GM23338 (cell line): ENCODE data around the gene SGSM1. TPM values are rescaled to one million over a fixed set of nuclear protein-coding genes. Genes with fewer than 3 reads are reported as not detected.

Experiments used
- ATAC-seq: fragments of 200-7000 bp; cut with Tn5 transposase; 3 replicates; pipeline ENCODE4 v1.9.1; 2020
- DNase-seq: peaks from one replicate; pipeline ENCODE4 v3.0.0-alpha.2; 2015; ENCODE audit warnings: low spot score
- H2AFZ ChIP-seq: fragments of 200-600 bp; sonication (generic); 2 replicates; pipeline ENCODE4 v1.8.0; 2016; ENCODE audit warnings: antibody characterized with exemption, mild to moderate bottlenecking, moderate library complexity
- H3F3A ChIP-seq: fragments of 200-600 bp; sonication (generic); replicated peaks from 2 replicates; pipeline ENCODE4 v1.8.0; 2017; ENCODE audit warnings: antibody characterized with exemption, mixed run types, low read depth
- H3K27ac ChIP-seq: fragments of 200-600 bp; sonication (generic); 2 replicates; pipeline ENCODE4 v1.6.1; 2016; ENCODE audit warnings: low read depth
- H3K27me3 ChIP-seq: fragments of 200-600 bp; sonication (generic); 2 replicates; pipeline ENCODE4 v1.8.0; 2016; ENCODE audit warnings: mild to moderate bottlenecking, mixed run types, moderate library complexity; ENCODE audit not compliant: insufficient read depth
- H3K36me3 ChIP-seq: fragments of 200-600 bp; sonication (generic); 2 replicates; pipeline ENCODE4 v1.8.0; 2016; ENCODE audit warnings: mild to moderate bottlenecking; ENCODE audit not compliant: insufficient read depth
- H3K4me1 ChIP-seq: fragments of 200-600 bp; sonication (generic); 2 replicates; pipeline ENCODE4 v1.8.0; 2016; ENCODE audit warnings: mild to moderate bottlenecking, moderate library complexity; ENCODE audit not compliant: insufficient read depth
- H3K4me2 ChIP-seq: fragments of 200-600 bp; sonication (generic); 2 replicates; pipeline ENCODE4 v1.7.1; 2017; ENCODE audit warnings: mixed run types
- H3K4me3 ChIP-seq: fragments of 200-600 bp; sonication (generic); 2 replicates; pipeline ENCODE4 v1.6.1; 2016; ENCODE audit warnings: mixed run types
- H3K79me2 ChIP-seq: fragments of 200-600 bp; sonication (generic); replicated peaks from 2 replicates; pipeline ENCODE4 v1.8.0; 2017; ENCODE audit warnings: mild to moderate bottlenecking; ENCODE audit not compliant: insufficient read depth
- H3K9me2 ChIP-seq: fragments of 200-600 bp; sonication (generic); 2 replicates; pipeline ENCODE4 v1.8.0; 2017; ENCODE audit not compliant: insufficient read depth
- H4K20me1 ChIP-seq: fragments of 200-600 bp; sonication (generic); replicated peaks from 2 replicates; pipeline ENCODE4 v1.8.0; 2017; ENCODE audit warnings: mild to moderate bottlenecking; ENCODE audit not compliant: insufficient read depth
- H3K27ac Mint-ChIP-seq: 2 replicates; pipeline ENCODE4 v1.8.0; 2020; ENCODE audit warnings: inconsistent platforms, mild to moderate bottlenecking, moderate library complexity, mixed read lengths
- H3K27me3 Mint-ChIP-seq: 3 replicates; pipeline ENCODE4 v1.8.0; 2022; ENCODE audit warnings: low read depth, mild to moderate bottlenecking, moderate library complexity, mixed read lengths, inconsistent platforms; ENCODE audit not compliant: insufficient read depth, poor library complexity
- H3K36me3 Mint-ChIP-seq: 3 replicates; pipeline ENCODE4 v1.8.0; 2021; ENCODE audit warnings: low read depth, mild to moderate bottlenecking, inconsistent platforms, moderate library complexity, mixed read lengths
- H3K4me1 Mint-ChIP-seq: 3 replicates; pipeline ENCODE4 v1.8.0; 2020; ENCODE audit warnings: mild to moderate bottlenecking, inconsistent platforms, mixed read lengths
- H3K4me3 Mint-ChIP-seq: 3 replicates; pipeline ENCODE4 v1.8.0; 2021; ENCODE audit warnings: moderate library complexity, mild to moderate bottlenecking, inconsistent platforms, mixed read lengths
- H3K9me3 Mint-ChIP-seq: 3 replicates; pipeline ENCODE4 v1.8.0; 2020; ENCODE audit warnings: moderate library complexity, mild to moderate bottlenecking, inconsistent platforms, mixed read lengths
- CREB1 ChIP-seq: fragments of 250-450 bp; sonication (Bioruptor Pico); IDR thresholded peaks from 2 replicates; pipeline ENCODE4 v1.5.0; 2020; ENCODE audit warnings: low read depth, mild to moderate bottlenecking, moderate library complexity
- POLR2AphosphoS5 ChIP-seq: IDR thresholded peaks from 2 replicates; pipeline ENCODE4 v1.6.1; 2016; ENCODE audit warnings: antibody characterized with exemption, low read depth
- REST ChIP-seq: IDR thresholded peaks from one replicate; pipeline ENCODE4 v1.6.1; 2018; ENCODE audit warnings: antibody characterized with exemption; ENCODE audit not compliant: unreplicated experiment
- STAT1 ChIP-seq: IDR thresholded peaks from one replicate; pipeline ENCODE4 v1.6.1; 2016; ENCODE audit warnings: antibody characterized with exemption; ENCODE audit not compliant: unreplicated experiment
- ZNF331 ChIP-seq: fragments of 250-450 bp; sonication (Bioruptor Pico); IDR thresholded peaks from 2 replicates; pipeline ENCODE4 v1.5.0; 2020; ENCODE audit warnings: low read depth, mild to moderate bottlenecking, moderate library complexity
- polyA plus RNA-seq: library from polyadenylated mRNA; unstranded; fragments of >200 nt; fragmentation: Nextera tagmentation; extraction: Ambion mirVana; gene quantifications from 2 replicates; pipeline ENCODE4 v1.2.1, GENCODE V29; 2016
- total RNA-seq: library from RNA; depleted of rRNA; stranded (reverse); fragments of >200 nt; shearing (Covaris generic); gene quantifications from 2 replicates; pipeline ENCODE4 v1.2.3, GENCODE V29; 2014
- TF ChIP-seq, protein P1 (sequence below), 2 experiments: fragments of 200-600 bp in 1 of 2; sonication (generic) in 1 of 2; conservative IDR thresholded peaks; 2 replicates each; pipeline versions ENCODE4 v1.5.1 to v1.6.1; 2016 to 2017; ENCODE audit warnings: antibody characterized with exemption in 2 of 2, low read depth in 2 of 2, mild to moderate bottlenecking in 2 of 2, moderate library complexity in 1 of 2
- TF ChIP-seq, protein P2 (sequence below): fragments of 250-450 bp; sonication (Bioruptor Pico); IDR thresholded peaks from 2 replicates; pipeline ENCODE4 v1.5.0; 2020; ENCODE audit warnings: mild to moderate bottlenecking, moderate library complexity

The SGSM1 gene
- total and polyA plus RNA-seq, 2 experiments from 2014 or later, result 4.7 to 5.4 TPM

DNA sequence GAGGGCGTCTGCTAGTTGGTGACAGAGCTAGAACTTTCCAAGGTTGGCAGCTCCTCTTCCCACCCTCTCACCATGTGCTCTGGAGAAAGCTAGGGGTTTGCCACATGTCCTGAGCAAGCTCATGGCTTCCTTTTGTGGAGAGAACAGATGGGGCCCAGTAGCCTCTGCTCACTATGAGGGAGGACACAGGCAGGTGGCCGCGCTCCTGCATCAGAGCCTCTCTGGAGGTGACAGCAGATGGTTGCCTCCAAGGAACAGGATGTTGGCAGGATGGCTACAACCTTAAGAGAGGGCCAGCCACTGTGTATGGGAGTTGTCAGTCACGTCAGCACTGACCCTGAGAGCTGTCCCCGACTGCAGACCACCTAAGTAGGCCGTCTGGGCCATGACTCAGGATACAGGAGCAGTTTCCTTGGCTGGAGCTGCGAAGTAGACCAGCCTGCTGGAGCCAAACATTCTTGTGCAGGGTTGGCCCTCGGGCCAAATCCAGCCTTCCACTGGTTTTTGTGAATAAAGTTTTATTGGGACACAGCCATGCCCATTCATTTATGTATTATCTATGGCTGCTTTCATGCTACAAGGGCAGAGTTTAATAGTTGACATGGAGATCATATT lies 28.0 kb downstream of the SGSM1 start:
- Mint-ChIP-seq H3K4me1 (peaks cover 30% of the 10 kb centered on the region), H3K36me3 (peaks cover 3% of the 10 kb centered on the region; the same call in 1 of the 3 replicates), H3K27me3 (peaks cover 4% of the 10 kb centered on the region), H3K9me3 (no peaks in the 10 kb centered on the region), H3K4me3 (no peak overlapping the region), H3K27ac (no peak overlapping the region)
- Histone ChIP-seq H2AFZ (no peak overlapping the region), H3K27ac (no peak overlapping the region), H3K4me2 (peak overlapping the region; percentile 21; the same call in 1 of the 2 replicates), H3K4me3 (no peak overlapping the region), H3K36me3 (no peaks in the 10 kb centered on the region), H3K9me2 (no peaks in the 10 kb centered on the region), H4K20me1 (no peaks in the 10 kb centered on the region; the same call in 1 of the 2 replicates), H3F3A (0 out of 2 replicates have a peak, but pooled peaks cover 2% of the 10 kb centered on the region), H3K27me3 (no peaks in the 10 kb centered on the region), H3K4me1 (peaks cover 17% of the 10 kb centered on the region), H3K79me2 (no peaks in the 10 kb centered on the region)
- DNase-seq (no peak), ATAC-seq (no peak)
- TF ChIP-seq POLR2AphosphoS5, result no peak
- no peak for TF ChIP-seq ZNF331 (CRISPR knock-in tag)

DNA sequence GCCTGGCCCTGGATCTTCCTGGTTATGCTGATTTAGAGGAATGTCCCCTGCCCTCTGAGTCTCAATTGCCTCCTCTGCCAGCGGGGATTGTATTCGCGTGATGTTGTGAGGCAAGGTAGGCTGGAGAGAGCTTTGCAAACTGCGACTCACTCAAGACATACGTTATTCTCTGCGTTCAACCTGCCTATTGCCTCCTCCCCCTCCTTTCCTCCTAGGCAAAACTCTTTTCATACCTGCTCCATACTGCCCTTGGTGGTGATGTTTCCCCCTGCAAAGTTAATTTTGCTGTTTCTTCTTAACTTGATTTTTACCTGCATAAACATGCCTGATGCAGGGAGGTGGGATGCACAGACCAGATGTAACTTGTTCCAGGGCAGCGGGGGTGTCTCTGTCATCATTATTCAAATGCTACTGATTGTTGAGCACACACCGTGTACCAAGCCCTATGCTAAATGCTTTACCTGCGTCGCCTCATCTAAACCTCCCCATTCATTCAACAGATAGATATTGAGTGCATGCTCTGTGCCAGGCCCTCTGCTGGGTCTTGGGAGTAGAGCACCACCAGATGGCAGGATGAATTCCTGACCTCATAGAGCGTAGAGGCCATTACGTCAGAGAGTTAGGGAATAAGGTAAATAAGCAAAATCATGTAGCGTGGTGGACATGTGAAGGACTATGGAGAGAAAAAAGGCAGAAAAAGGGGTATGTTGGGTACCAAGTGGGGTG lies 29.0 kb downstream of the SGSM1 start:
- Histone ChIP-seq H3K79me2 (no peaks in the 10 kb centered on the region), H3K27ac (no peak overlapping the region), H3F3A (0 out of 2 replicates have a peak, but pooled peaks cover 2% of the 10 kb centered on the region), H3K4me1 (peaks cover 17% of the 10 kb centered on the region), H3K27me3 (no peaks in the 10 kb centered on the region), H4K20me1 (no peaks in the 10 kb centered on the region; the same call in 1 of the 2 replicates), H3K9me2 (no peaks in the 10 kb centered on the region), H3K4me3 (no peak overlapping the region), H2AFZ (no peak overlapping the region), H3K36me3 (no peaks in the 10 kb centered on the region), H3K4me2 (peak overlapping the region; percentile 21; the same call in 1 of the 2 replicates)
- Mint-ChIP-seq H3K36me3 (peaks cover 3% of the 10 kb centered on the region; the same call in 1 of the 3 replicates), H3K4me1 (peaks cover 30% of the 10 kb centered on the region), H3K4me3 (no peak overlapping the region), H3K27ac (peak overlapping the region; percentile 18; the same call in 1 of the 2 replicates), H3K27me3 (peaks cover 4% of the 10 kb centered on the region), H3K9me3 (no peaks in the 10 kb centered on the region)
- peak; percentile 91 for ATAC-seq
- DNase-seq, result peak; percentile 85
- TF ChIP-seq, protein P1, sequence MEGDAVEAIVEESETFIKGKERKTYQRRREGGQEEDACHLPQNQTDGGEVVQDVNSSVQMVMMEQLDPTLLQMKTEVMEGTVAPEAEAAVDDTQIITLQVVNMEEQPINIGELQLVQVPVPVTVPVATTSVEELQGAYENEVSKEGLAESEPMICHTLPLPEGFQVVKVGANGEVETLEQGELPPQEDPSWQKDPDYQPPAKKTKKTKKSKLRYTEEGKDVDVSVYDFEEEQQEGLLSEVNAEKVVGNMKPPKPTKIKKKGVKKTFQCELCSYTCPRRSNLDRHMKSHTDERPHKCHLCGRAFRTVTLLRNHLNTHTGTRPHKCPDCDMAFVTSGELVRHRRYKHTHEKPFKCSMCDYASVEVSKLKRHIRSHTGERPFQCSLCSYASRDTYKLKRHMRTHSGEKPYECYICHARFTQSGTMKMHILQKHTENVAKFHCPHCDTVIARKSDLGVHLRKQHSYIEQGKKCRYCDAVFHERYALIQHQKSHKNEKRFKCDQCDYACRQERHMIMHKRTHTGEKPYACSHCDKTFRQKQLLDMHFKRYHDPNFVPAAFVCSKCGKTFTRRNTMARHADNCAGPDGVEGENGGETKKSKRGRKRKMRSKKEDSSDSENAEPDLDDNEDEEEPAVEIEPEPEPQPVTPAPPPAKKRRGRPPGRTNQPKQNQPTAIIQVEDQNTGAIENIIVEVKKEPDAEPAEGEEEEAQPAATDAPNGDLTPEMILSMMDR (conservative IDR thresholded peaks at IDR 0.05; ENCODE audit: low read depth in 2 of 2), result peak; percentile 68 to 76
- no peak for TF ChIP-seq STAT1
- TF ChIP-seq REST, result no peak
- TF ChIP-seq, protein P2, sequence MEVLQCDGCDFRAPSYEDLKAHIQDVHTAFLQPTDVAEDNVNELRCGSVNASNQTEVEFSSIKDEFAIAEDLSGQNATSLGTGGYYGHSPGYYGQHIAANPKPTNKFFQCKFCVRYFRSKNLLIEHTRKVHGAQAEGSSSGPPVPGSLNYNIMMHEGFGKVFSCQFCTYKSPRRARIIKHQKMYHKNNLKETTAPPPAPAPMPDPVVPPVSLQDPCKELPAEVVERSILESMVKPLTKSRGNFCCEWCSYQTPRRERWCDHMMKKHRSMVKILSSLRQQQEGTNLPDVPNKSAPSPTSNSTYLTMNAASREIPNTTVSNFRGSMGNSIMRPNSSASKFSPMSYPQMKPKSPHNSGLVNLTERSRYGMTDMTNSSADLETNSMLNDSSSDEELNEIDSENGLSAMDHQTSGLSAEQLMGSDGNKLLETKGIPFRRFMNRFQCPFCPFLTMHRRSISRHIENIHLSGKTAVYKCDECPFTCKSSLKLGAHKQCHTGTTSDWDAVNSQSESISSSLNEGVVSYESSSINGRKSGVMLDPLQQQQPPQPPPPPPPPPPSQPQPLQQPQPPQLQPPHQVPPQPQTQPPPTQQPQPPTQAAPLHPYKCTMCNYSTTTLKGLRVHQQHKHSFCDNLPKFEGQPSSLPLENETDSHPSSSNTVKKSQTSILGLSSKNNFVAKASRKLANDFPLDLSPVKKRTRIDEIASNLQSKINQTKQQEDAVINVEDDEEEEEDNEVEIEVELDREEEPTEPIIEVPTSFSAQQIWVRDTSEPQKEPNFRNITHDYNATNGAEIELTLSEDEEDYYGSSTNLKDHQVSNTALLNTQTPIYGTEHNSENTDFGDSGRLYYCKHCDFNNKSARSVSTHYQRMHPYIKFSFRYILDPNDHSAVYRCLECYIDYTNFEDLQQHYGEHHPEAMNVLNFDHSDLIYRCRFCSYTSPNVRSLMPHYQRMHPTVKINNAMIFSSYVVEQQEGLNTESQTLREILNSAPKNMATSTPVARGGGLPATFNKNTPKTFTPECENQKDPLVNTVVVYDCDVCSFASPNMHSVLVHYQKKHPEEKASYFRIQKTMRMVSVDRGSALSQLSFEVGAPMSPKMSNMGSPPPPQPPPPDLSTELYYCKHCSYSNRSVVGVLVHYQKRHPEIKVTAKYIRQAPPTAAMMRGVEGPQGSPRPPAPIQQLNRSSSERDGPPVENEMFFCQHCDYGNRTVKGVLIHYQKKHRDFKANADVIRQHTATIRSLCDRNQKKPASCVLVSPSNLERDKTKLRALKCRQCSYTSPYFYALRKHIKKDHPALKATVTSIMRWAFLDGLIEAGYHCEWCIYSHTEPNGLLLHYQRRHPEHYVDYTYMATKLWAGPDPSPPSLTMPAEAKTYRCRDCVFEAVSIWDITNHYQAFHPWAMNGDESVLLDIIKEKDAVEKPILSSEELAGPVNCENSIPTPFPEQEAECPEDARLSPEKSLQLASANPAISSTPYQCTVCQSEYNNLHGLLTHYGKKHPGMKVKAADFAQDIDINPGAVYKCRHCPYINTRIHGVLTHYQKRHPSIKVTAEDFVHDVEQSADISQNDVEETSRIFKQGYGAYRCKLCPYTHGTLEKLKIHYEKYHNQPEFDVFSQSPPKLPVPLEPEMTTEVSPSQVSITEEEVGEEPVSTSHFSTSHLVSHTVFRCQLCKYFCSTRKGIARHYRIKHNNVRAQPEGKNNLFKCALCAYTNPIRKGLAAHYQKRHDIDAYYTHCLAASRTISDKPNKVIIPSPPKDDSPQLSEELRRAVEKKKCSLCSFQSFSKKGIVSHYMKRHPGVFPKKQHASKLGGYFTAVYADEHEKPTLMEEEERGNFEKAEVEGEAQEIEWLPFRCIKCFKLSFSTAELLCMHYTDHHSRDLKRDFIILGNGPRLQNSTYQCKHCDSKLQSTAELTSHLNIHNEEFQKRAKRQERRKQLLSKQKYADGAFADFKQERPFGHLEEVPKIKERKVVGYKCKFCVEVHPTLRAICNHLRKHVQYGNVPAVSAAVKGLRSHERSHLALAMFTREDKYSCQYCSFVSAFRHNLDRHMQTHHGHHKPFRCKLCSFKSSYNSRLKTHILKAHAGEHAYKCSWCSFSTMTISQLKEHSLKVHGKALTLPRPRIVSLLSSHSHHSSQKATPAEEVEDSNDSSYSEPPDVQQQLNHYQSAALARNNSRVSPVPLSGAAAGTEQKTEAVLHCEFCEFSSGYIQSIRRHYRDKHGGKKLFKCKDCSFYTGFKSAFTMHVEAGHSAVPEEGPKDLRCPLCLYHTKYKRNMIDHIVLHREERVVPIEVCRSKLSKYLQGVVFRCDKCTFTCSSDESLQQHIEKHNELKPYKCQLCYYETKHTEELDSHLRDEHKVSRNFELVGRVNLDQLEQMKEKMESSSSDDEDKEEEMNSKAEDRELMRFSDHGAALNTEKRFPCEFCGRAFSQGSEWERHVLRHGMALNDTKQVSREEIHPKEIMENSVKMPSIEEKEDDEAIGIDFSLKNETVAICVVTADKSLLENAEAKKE (CRISPR knock-in tag), result no peak
- peak; percentile 74 for TF ChIP-seq CREB1
